HG02678 (cell line): ENCODE measurements around the gene UBE2S.
A peak's percentile ranks its signal among the peaks of the same experiment; 100 is the strongest.
"Not testable (repeated sequence)": the region's sequence is repeated elsewhere in the genome, so short reads cannot be mapped to it uniquely, and the experiment has no call there.

ENCODE experiments used
- ATAC-seq: cut with Tn5 transposase; IDR thresholded peaks from one replicate; pipeline ENCODE4 v1.9.1; 2021; ENCODE audit warnings: mild to moderate bottlenecking, moderate library complexity; ENCODE audit not compliant: unreplicated experiment

The UBE2S gene

DNA sequence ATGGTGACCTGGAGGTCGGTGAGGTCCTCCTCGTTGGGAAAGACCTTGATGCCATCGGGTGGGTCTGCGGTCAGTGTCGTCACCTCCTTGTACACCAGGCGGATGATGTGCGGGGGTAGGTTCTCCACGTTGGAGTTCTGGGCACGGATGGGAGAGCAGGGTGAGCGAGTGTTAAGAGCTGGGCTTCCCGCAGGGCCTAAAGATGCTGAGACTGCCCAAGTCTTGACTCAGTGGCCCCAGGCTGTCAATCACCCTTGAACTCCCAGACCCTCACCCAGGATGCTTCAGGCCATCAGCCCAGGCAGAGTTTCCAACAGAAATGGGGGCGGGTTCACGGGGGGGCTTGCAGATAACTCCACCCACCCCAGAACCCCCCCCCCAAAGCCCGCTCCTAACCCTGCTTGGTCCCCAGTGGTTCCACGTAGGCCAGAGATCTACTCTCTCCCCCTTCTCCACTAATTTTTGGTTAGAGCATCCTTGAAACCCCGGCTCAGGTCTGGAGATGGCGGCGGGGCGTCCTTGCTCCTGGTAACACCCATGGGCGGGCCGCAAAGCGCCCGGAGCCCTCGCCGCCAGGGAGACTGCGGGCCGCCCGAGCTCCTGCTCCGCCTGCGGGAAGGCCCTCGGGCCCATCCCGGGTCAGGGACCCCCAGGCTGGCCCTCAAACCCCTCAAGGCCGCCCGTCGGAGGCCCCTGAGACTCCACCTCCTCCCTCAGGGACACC lies 600 bp downstream of the UBE2S start:
- peak; percentile 8 for ATAC-seq

- ATAC-seq: no peak
Observed at GRCh38 chr19:55406091-55406825, 1.3 kb downstream of the UBE2S start.

DNA sequence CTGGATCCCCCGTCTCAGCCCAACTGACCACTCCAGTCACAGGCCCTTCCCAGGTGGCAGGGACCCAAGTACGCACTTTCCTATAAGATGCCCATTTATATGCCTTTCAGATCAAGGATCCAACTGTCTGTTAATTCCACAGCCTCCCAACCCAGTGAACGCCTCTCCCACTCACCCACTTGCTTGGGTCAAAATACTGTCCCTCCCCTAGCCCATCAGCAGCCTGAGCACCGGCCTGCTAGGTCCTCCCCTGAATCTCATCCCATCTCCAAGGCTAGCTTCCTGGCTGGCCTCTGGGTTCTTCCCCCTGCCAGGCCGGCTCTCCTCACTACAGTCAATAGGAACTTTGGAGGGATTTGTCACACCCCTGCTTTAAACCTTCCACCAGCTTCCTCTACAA lies 1.9 kb downstream of the UBE2S start:
- no peak for ATAC-seq

- ATAC-seq: no peak
Observed at GRCh38 chr19:55402509-55402908, 5.1 kb downstream of the UBE2S start.

- not testable (repeated sequence) for ATAC-seq
Observed at GRCh38 chr19:55401390-55401789, 6.2 kb downstream of the UBE2S start.

DNA sequence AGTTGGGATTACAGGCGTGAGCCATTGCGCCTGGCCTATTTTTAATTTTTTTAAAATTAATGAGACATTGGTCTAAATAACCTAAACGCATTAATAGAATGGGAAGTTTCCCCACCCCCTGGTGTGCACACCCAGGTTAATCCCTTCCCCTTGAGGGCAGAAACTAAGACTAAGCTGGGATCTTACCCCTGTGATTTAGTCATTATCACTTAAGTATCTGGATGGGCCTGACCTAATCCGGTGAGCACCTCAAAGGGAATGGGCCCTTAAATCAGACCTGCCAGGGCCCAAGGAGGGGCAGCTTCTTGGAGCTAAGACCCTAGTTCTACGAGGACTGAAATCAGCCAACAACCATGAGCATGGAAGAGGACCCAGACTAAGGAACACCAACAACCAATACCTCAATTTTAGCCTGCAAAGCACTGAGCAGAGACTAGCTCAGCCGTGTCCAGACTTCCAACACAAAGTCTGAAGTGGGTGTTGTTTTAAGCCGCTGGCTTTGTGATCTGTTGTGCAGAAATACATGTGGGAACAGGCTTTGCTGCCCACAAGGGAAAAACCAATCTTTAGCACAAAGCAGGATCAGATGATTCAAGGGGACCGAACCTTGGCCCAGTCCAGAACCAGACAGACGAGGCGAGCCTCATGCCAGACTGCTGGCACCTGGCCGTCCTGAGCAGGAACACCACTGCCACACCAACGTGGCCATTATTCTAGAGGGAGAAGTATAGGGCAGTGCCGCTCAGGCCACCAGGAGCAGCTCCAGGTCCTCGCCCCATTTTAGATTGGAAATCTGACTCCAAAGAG lies 7.1 kb downstream of the UBE2S start:
- no peak for ATAC-seq

DNA sequence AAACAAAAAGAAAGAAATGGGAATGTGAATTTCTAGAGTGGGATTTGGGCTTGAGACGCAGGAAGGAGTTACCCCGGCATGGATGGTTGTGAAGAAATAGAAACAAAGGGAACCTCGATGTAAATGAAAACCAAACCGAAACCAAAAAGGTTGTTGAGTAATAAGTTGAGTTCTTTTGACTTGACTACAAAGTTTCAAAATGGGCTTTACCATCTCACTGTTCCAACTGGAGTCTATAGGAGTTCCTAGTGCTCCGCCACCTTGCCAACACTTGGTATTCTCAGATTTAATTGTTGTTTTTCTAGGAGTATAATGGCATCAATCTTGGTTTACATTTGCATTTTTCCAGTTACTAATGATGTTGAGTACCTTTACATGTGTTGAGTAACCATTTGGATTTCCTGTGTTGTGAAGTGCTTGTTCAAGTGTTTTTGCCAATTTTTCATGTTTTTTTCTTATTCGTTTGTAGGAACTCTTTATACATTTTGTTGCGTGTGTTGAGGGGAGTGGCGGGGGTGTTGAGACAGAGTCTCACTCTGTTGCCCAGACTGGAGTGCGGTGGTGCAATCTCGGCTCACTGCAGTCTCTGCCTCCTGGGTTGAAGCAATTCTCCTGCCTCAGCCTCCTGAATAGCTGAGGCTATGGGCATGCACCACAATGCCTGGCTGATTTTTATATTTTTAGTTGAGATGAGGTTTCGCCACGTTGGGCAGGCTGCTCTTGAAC lies 9.2 kb downstream of the UBE2S start:
- no peak for ATAC-seq

DNA sequence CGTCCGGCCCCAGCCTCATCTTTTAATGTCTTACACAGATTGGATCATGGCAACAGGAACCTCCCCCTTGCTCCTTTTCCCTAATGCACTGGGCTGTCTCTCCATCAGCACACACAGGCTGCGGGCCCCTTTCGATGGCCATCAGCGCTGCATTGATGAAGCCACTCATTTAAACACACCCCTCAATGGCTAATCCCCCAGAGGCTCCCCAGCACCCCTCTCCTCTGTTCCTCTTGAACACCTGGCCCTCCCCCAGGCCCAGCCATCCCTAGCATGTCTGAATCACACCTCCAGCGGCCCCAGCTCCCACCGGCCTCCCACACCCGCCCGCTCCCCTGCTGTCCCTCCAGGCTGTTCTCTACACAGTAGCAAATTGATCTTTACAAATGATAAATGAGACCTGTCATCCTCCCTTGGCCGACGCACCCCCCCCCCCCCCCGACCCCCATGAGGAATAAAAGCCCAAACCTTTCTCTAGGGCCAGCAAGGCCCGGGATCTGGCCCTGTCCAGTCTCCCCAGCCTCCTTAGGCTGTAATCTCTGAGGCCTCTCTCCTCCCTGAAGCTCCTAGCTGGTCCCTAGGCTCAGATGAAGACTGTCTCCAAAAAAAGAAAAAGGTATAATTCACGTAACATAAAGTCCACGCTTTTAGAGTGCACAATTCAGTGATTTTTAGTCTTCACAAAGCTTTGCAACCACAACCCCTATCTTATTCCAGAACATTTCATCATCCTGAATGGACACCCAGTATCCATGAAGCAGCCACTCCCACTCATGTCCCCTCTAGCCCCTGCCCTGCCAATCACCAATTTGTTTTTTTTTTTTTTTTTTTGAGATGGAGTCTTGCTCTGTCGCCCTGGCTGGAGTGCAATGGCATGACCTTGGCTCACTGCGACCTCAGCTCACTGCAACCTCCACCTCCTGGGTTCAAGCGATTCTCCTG lies 14.5 kb downstream of the UBE2S start:
- no peak for ATAC-seq

GRCh38 chr19:55391702-55392615 lies 15.6 kb downstream of the UBE2S start:
- ATAC-seq: no peak

DNA sequence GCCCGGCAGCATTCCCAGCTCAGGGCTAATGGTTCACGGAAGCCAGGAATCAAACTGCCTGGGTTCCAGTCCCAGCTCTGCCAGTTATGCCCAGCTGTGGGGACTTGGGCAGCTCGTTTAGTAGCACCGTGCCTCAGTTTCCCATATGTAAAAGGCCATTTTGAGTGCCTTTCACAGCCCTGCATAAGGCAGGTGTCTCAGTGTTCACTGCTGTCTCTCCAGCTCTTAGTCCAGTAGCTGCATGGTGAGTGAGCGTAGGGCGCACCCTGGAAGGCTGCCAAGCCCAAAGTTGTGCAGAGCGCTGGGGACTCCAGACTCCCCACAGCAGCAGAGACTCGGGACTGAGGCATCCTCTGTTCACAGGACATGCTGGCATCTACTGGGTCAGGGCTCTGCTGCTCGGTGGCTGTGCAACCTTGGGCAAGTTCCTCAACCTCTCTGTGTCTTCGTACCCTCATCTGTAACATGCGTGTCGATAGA lies 16.4 kb downstream of the UBE2S start:
- no peak for ATAC-seq

GRCh38 chr19:55390461-55390880 lies 17.1 kb downstream of the UBE2S start:
- ATAC-seq: no peak

GRCh38 chr19:55389386-55390317 lies 17.9 kb downstream of the UBE2S start:
- ATAC-seq: no peak

GRCh38 chr19:55387736-55388497 lies 19.7 kb downstream of the UBE2S start:
- no peak for ATAC-seq

DNA sequence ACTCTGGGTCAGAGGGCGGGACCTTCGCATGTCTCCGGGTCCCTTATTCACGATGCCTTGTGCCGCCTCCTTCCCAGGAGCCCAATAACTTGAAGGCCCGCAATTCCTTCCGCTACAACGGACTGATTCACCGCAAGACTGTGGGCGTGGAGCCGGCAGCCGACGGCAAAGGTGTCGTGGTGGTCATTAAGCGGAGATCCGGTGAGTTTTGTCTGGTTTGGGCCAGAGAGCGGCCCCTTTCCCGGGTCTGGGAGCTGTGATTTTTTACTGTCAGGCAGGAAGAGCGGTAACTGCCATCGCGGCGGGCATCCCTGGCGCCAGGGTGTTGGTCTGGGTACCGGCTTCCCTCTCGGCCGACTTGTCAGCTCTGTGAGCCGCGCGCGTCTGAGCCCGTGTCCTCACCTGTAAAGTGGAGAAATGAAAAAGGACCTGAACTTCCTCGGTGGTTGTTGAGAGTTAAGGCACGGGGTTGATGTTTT lies 21.1 kb downstream of the UBE2S start:
- ATAC-seq: no peak

DNA sequence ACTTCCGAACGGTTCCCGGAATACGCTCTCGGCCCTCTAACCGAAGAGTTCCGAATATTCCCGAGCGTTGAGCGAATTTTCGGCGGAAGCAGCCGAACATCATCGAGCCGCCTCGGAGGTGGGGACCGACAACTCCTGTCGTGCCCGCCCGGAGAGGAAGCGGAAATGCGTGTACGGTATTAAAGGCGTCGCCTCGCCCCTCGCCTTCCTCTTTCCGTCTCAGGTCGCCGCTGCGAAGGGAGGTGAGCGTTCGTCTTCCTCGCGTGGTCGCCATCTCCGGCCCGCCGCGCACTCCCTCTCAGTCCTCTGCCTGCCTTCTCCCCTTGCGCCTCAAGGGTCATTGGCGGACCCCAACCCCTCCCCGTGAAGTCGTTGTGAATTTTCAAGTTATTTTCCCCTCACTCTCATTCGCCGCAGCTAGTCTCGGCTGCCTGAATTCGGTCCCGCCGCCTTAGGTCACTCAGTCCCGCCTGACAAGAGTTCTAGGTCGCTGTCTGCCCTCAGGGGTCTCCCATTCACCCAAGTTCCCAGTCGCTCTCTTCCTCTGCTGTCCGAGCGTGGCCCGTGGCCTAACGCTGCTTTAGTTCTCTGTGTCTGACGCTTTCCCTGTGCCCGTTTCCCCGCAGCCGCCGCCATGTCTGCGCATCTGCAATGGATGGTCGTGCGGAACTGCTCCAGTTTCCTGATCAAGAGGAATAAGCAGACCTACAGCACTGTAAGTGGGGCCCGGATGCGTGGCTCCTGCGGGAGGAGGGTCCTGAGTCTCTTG lies 21.7 kb downstream of the UBE2S start, which contains the start of gene RPL28:
TSS of gene RPL28 (plus strand) at position 209 of the 769 bp plus-strand sequence. CDS start at position 635, 426 bp downstream.
- ATAC-seq: peak; percentile 65
